ENCODE results near the gene KL. TPM values are rescaled to one million over a fixed set of nuclear protein-coding genes. Genes with fewer than 3 reads are reported as not detected.
A peak's percentile ranks its signal among the peaks of the same experiment; 100 is the strongest.

The KL gene
- total RNA-seq, 3 donors from 2014 or later (not counting 1 experiment from before 2014, with no cell fraction given): not detected

DNA sequence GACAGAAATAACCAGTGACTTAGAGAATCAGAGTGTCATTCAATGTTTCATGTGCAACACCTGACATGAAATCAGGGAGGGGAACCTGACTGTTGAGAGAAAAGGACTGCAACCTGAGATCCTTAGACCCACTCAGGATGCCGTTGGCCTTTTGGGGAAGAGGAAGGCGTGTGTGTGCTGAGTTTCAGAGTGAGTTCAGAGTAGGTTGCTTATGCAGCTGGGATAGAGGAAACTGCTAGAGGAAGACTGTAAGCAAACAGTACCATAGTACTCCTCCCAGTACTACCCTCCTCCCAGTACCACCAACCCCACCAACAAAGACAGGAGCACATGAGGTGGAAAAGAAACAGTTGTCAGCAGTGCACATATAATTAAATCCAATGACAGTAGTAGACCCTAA is 63.7 kb downstream of the KL start:
- intact Hi-C loops (cut with micrococcal nuclease): no loop called here
- no peaks in the 10 kb centered on the region for H3K4me1 ChIP-seq (ENCODE audit: control insufficient read depth, insufficient read depth, low read length)
- H3K9me3 ChIP-seq (ENCODE audit: control insufficient read depth, insufficient read depth, low read length): no peaks in the 10 kb centered on the region
- peaks cover 0 to 2% of the 10 kb centered on the region in 2 donors for H3K9me3 Mint-ChIP-seq
- peaks cover 0 to 2% of the 10 kb centered on the region in 2 donors for H3K27me3 Mint-ChIP-seq (ENCODE audit: low read depth in 2 of 2)
- H3K4me3 Mint-ChIP-seq: no peak overlapping the region
- no peak for ATAC-seq
- H3K36me3 Mint-ChIP-seq: no peaks in the 10 kb centered on the region
- DNase-seq: no peak
- 26% methylated on average over 2 of the region's 2 CpGs for WGBS (ENCODE audit: insufficient coverage)
- no peaks in the 10 kb centered on the region for H3K4me1 Mint-ChIP-seq
- H3K27ac ChIP-seq (ENCODE audit: low read length): no peak overlapping the region
- TF ChIP-seq, protein P1, sequence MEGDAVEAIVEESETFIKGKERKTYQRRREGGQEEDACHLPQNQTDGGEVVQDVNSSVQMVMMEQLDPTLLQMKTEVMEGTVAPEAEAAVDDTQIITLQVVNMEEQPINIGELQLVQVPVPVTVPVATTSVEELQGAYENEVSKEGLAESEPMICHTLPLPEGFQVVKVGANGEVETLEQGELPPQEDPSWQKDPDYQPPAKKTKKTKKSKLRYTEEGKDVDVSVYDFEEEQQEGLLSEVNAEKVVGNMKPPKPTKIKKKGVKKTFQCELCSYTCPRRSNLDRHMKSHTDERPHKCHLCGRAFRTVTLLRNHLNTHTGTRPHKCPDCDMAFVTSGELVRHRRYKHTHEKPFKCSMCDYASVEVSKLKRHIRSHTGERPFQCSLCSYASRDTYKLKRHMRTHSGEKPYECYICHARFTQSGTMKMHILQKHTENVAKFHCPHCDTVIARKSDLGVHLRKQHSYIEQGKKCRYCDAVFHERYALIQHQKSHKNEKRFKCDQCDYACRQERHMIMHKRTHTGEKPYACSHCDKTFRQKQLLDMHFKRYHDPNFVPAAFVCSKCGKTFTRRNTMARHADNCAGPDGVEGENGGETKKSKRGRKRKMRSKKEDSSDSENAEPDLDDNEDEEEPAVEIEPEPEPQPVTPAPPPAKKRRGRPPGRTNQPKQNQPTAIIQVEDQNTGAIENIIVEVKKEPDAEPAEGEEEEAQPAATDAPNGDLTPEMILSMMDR (IDR thresholded peaks at IDR 0.05): no peak
- H3K36me3 ChIP-seq (ENCODE audit: control insufficient read depth, insufficient read depth, low read length): no peaks in the 10 kb centered on the region
- no peak overlapping the region for H3K27ac Mint-ChIP-seq
- no peak overlapping the region for H3K4me3 ChIP-seq (ENCODE audit: low read length)
- no peaks in the 10 kb centered on the region for H3K27me3 ChIP-seq (ENCODE audit: control insufficient read depth, insufficient read depth, low read length)

DNA sequence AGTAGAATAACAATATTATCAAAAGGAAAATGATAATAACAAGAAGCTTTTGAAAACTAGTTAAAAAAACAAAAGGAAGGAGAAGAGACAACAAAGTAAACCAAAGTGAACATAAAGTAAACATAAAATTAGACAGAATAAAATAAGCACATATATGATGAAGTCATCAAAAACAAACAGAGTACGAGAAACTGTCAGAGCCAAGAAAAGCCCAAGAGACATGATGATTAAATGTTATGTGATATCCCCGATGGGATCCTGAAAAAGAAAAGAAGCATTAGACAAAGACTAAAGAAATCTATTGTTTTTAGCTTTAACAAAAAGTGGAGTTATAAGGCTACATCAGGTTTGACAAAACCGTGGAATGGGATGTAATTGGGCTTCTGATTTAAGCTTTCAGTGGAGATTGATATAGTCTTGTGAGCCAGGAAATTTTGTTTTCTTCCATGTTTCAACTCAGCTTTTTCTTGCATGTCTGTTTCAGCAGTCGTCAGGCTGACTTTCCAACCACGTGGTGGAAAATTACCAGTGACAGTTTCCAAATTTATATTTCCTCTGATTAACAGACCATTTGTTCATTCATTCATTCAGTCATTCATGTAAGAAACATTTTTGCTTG is 64.9 kb downstream of the KL start:
- Mint-ChIP-seq H3K27ac (no peak overlapping the region), H3K36me3 (no peaks in the 10 kb centered on the region), H3K4me3 (no peak overlapping the region), H3K4me1 (no peaks in the 10 kb centered on the region), H3K9me3 (peaks cover 0 to 2% of the 10 kb centered on the region in 2 donors), H3K27me3 (ENCODE audit: low read depth in 2 of 2) (peaks cover 0 to 2% of the 10 kb centered on the region in 2 donors)
- ATAC-seq (no peak), DNase-seq (no peak)
- no peaks in the 10 kb centered on the region for H3K27me3 ChIP-seq (ENCODE audit: control insufficient read depth, insufficient read depth, low read length)
- TF ChIP-seq, protein P1 (IDR thresholded peaks at IDR 0.05): peak; percentile 8
- H3K4me3 ChIP-seq (ENCODE audit: low read length): no peak overlapping the region
- no peaks in the 10 kb centered on the region for H3K36me3 ChIP-seq (ENCODE audit: control insufficient read depth, insufficient read depth, low read length)
- H3K9me3 ChIP-seq (ENCODE audit: control insufficient read depth, insufficient read depth, low read length): no peaks in the 10 kb centered on the region
- H3K27ac ChIP-seq (ENCODE audit: low read length): no peak overlapping the region
- intact Hi-C loops (cut with micrococcal nuclease): no loop called here
- no peaks in the 10 kb centered on the region for H3K4me1 ChIP-seq (ENCODE audit: control insufficient read depth, insufficient read depth, low read length)
- 70% methylated on average over 5 of the region's 5 CpGs for WGBS (ENCODE audit: insufficient coverage)

DNA sequence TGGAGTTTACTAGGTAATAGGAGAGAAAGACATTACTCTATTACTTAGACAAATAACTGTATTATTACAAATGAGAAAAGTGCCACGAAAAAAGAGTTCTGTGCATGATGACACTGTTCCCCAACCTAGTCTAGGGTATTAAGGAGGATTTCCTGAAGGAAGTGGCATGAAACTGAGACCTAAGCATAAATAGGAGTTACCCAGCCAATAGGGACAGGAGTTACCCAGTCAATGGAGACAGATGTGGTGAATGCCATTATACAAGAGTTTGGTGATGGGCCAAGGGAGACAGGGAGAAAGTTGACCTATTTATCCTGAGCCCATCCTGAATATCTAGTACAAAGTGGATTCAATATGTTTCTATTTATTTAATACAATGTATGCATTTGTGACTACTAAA is 65.4 kb downstream of the KL start:
- WGBS (ENCODE audit: insufficient coverage): 44% methylated on average over 1 of the region's 1 CpG
- peaks cover 0 to 2% of the 10 kb centered on the region in 2 donors for H3K9me3 Mint-ChIP-seq
- H3K36me3 Mint-ChIP-seq: no peaks in the 10 kb centered on the region
- TF ChIP-seq, protein P1 (IDR thresholded peaks at IDR 0.05): no peak
- Histone ChIP-seq H3K27me3 (ENCODE audit: control insufficient read depth, insufficient read depth, low read length) (no peaks in the 10 kb centered on the region), H3K9me3 (ENCODE audit: control insufficient read depth, insufficient read depth, low read length) (no peaks in the 10 kb centered on the region), H3K4me1 (ENCODE audit: control insufficient read depth, insufficient read depth, low read length) (no peaks in the 10 kb centered on the region), H3K36me3 (ENCODE audit: control insufficient read depth, insufficient read depth, low read length) (no peaks in the 10 kb centered on the region), H3K4me3 (ENCODE audit: low read length) (no peak overlapping the region), H3K27ac (ENCODE audit: low read length) (no peak overlapping the region)
- DNase-seq: no peak
- intact Hi-C loops (cut with micrococcal nuclease): no loop called here
- H3K4me3 Mint-ChIP-seq: no peak overlapping the region
- ATAC-seq: no peak
- H3K4me1 Mint-ChIP-seq: no peaks in the 10 kb centered on the region
- peaks cover 0 to 2% of the 10 kb centered on the region in 2 donors for H3K27me3 Mint-ChIP-seq (ENCODE audit: low read depth in 2 of 2)
- H3K27ac Mint-ChIP-seq: no peak overlapping the region

DNA sequence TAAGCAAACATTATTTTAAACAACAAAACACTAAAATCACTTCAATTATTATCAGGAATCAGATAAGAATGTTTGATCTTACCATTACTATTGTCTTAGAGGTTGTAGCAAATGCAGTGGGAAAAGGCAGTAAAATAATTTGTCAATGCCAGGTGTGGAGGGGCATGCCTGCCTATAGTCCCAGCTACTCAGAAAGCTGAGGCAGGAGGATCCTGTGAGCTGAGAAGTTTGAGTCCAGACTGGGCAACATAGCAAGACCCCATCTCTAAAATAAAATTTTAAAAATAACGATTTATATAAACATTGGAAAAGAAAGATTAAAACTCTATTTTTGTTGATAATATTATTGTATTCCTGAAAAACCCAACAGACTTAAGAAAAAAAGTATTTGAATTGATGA is 66.8 kb downstream of the KL start:
- Mint-ChIP-seq H3K4me1 (no peaks in the 10 kb centered on the region), H3K27me3 (ENCODE audit: low read depth in 2 of 2) (peaks cover 0 to 2% of the 10 kb centered on the region in 2 donors)

More for the DNA sequence above, 66.8 kb downstream of the KL start:
- H3K9me3 Mint-ChIP-seq: peaks cover 0 to 2% of the 10 kb centered on the region in 2 donors
- TF ChIP-seq, protein P1 (IDR thresholded peaks at IDR 0.05): no peak
- Histone ChIP-seq H3K4me1 (ENCODE audit: control insufficient read depth, insufficient read depth, low read length) (no peaks in the 10 kb centered on the region), H3K27me3 (ENCODE audit: control insufficient read depth, insufficient read depth, low read length) (no peaks in the 10 kb centered on the region), H3K36me3 (ENCODE audit: control insufficient read depth, insufficient read depth, low read length) (no peaks in the 10 kb centered on the region), H3K4me3 (ENCODE audit: low read length) (no peak overlapping the region), H3K9me3 (ENCODE audit: control insufficient read depth, insufficient read depth, low read length) (no peaks in the 10 kb centered on the region), H3K27ac (ENCODE audit: low read length) (no peak overlapping the region)
- no peak overlapping the region for H3K4me3 Mint-ChIP-seq
- H3K36me3 Mint-ChIP-seq: no peaks in the 10 kb centered on the region
- no peak overlapping the region for H3K27ac Mint-ChIP-seq
- intact Hi-C loops (cut with micrococcal nuclease): no loop called here
- WGBS (ENCODE audit: insufficient coverage): no CpG with 5 or more reads among the region's 1 CpG
- ATAC-seq (no peak), DNase-seq (no peak)
